ENCODE measurements around the gene MTX3. TPM values are rescaled to one million over a fixed set of nuclear protein-coding genes. Genes with fewer than 3 reads are reported as not detected.

Gene MTX3
- total RNA-seq, 4 donors from 2014 or later, result 5.6 to 7.9 (median 7.4) TPM

DNA sequence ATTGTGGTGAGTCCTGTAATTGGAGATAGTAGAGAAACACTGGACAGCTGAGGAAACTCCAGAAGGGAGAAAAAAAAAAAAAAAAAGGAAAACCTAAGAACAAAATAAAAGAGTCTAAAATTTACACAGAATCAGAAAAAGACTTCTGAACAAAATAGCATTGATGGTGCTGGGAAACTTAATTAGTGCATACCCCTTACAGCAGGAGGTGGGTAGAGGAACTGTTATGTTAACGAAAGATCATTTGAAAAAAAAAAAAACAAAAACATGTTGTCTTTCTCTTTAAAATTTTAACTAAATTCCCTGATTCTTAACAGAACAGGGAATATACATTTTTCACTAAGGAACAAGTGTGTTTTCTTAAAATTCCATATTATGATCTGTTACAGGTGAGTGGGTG, 11.6 kb upstream of the MTX3 start:
- no peak for DNase-seq
- in situ Hi-C loops (cut with MboI; ENCODE audit: low pct_ligation_motif_present in 1 of 4, low pct_unique_long_range_greater_than_20kb in 1 of 4, low sequenced_read_pairs in 3 of 4), result no loop called here
- Histone ChIP-seq H3K27me3 (no peaks in the 10 kb centered on the region), H3K27ac (no peak overlapping the region), H3K4me3 (no peak overlapping the region), H3K9me3 (no peaks in the 10 kb centered on the region), H3K36me3 (no peaks in the 10 kb centered on the region), H3K4me1 (no peaks in the 10 kb centered on the region)
- TF ChIP-seq POLR2AphosphoS5 (IDR thresholded peaks at IDR 0.05), result no peak
- TF ChIP-seq POLR2A (IDR thresholded peaks at IDR 0.05), result no peak
- TF ChIP-seq, protein P1, sequence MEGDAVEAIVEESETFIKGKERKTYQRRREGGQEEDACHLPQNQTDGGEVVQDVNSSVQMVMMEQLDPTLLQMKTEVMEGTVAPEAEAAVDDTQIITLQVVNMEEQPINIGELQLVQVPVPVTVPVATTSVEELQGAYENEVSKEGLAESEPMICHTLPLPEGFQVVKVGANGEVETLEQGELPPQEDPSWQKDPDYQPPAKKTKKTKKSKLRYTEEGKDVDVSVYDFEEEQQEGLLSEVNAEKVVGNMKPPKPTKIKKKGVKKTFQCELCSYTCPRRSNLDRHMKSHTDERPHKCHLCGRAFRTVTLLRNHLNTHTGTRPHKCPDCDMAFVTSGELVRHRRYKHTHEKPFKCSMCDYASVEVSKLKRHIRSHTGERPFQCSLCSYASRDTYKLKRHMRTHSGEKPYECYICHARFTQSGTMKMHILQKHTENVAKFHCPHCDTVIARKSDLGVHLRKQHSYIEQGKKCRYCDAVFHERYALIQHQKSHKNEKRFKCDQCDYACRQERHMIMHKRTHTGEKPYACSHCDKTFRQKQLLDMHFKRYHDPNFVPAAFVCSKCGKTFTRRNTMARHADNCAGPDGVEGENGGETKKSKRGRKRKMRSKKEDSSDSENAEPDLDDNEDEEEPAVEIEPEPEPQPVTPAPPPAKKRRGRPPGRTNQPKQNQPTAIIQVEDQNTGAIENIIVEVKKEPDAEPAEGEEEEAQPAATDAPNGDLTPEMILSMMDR (IDR thresholded peaks at IDR 0.05), result no peak
- no peak for TF ChIP-seq EP300 (IDR thresholded peaks at IDR 0.05; ENCODE audit: low read depth)
- intact Hi-C loops (cut with DNase I; ENCODE audit: low total_unique reads), result no loop called here
- WGBS, 2 donors (ENCODE audit: low coverage in 1 of 2), result 97 to 100% methylated on average over 1 of the region's 1 CpG

DNA sequence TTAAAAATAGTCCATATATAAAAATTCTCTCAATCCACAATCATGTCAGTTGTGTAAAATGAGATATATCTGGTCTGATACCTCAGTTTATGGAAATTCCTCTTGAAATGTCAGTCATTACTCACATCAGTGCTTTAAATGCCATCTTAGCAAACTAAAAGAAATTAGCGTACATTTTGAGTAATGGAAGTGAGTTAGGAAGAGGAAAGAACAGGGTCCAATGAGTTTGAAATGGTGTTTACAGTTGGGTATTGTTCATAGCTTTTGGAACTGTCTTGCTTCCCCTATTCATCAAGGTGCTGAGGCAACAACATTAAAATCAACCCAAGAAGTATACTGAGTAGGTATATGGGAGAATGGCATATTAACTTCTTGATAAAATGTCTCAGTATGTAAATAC, 8.7 kb upstream of the MTX3 start:
- Histone ChIP-seq H3K27me3 (peaks cover 8% of the 10 kb centered on the region), H3K36me3 (no peaks in the 10 kb centered on the region), H3K27ac (no peak overlapping the region), H3K9me3 (no peaks in the 10 kb centered on the region), H3K4me3 (no peak overlapping the region), H3K4me1 (no peaks in the 10 kb centered on the region)
- intact Hi-C loops (cut with DNase I; ENCODE audit: low total_unique reads), result no loop called here
- in situ Hi-C loops (cut with MboI; ENCODE audit: low pct_ligation_motif_present in 1 of 4, low pct_unique_long_range_greater_than_20kb in 1 of 4, low sequenced_read_pairs in 3 of 4), result no loop called here
- DNase-seq, result no peak
- TF ChIP-seq POLR2A (IDR thresholded peaks at IDR 0.05), result no peak
- TF ChIP-seq, protein P1 (IDR thresholded peaks at IDR 0.05), result no peak
- no peak for TF ChIP-seq EP300 (IDR thresholded peaks at IDR 0.05; ENCODE audit: low read depth)
- TF ChIP-seq POLR2AphosphoS5 (IDR thresholded peaks at IDR 0.05), result no peak
- WGBS, 2 donors (ENCODE audit: low coverage in 1 of 2), result 89 to 100% methylated on average over 1 of the region's 1 CpG

DNA sequence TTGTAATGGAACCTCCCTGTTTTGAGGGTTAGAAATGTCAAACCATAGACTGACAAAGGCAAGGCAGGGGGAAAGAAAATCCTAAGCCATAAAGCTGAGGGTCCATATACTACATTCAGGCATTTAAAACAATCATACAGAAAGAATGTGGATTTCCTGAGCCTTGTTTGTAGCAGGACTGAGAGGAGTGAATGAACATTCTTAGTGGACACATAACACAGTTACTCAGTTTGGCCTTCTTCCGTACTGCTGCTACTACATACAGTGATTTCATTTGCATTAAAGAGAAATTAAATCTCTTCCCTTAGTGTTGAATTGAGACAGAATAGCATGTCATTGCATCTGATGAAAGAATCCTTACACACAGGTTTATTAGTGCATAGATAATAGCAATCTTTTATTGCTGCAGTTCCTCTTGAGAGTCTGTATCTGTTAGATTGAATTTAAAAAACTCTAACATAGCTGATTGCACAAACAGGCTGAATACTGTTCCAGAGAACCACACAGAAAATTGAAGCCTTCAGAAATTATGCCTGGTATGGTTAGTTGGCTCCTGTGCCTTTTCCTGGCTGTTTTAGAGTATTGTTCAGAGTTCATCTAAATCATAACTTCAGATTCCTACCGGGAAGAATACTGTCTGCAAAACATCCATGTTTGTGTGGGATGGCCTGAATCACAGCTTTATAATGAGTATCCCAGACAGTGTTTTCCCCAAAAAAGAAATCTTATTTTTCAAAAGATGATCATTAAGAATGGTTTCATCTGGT, 2.0 kb upstream of the MTX3 start:
- peaks cover 0 to 16% (median 10%) of the 10 kb centered on the region in 4 donors for H3K4me1 ChIP-seq
- in situ Hi-C loops (cut with MboI; ENCODE audit: low pct_ligation_motif_present in 1 of 4, low pct_unique_long_range_greater_than_20kb in 1 of 4, low sequenced_read_pairs in 3 of 4), result no loop called here
- TF ChIP-seq EP300 (IDR thresholded peaks at IDR 0.05; ENCODE audit: low read depth) (no peak), POLR2A (IDR thresholded peaks at IDR 0.05) (no peak), POLR2AphosphoS5 (IDR thresholded peaks at IDR 0.05) (no peak)
- TF ChIP-seq, protein P1 (IDR thresholded peaks at IDR 0.05), result no peak
- H3K4me3 ChIP-seq, result no peak overlapping the region
- H3K9me3 ChIP-seq, result no peaks in the 10 kb centered on the region
- H3K27me3 ChIP-seq, result peaks cover 12% of the 10 kb centered on the region
- H3K27ac ChIP-seq, result no peak overlapping the region
- DNase-seq, result no peak
- intact Hi-C loops (cut with DNase I; ENCODE audit: low total_unique reads), result no loop called here
- peaks cover 0 to 10% (median 4%) of the 10 kb centered on the region in 4 donors for H3K36me3 ChIP-seq
- 85 to 92% methylated on average over 1 to 2 of the region's 2 CpGs for WGBS, 2 donors (ENCODE audit: low coverage in 1 of 2)

DNA sequence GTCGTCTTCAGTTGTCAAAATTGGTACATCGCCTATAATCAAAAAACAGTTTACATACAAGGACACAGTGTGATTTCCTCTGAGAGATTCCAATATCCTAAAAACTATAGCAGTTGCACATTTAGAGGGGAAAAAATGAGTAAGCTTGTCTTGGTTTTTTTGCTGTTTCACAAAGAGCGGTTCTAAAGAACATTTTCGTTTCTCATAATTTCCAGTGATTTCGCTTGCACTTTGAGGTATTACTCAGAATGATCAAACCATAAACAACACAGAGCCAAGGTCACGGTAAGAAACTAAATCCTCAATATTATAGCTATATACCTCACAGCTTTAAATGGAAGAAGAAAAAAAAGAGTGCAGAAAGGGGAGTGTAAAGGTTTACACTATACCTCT, 861 bp downstream of the MTX3 start:
- Histone ChIP-seq H3K9me3 (no peaks in the 10 kb centered on the region), H3K36me3 (peaks cover 0 to 32% (median 7%) of the 10 kb centered on the region in 4 donors), H3K27me3 (peaks cover 9% of the 10 kb centered on the region), H3K4me3 (peak overlapping the region in 3 of 4 donors; percentile 65 to 94 (median 84)), H3K27ac (peak overlapping the region; percentile 74 to 86 (median 80)), H3K4me1 (peaks cover 0 to 16% (median 10%) of the 10 kb centered on the region in 4 donors)
- TF ChIP-seq POLR2A (IDR thresholded peaks at IDR 0.05) (no peak), EP300 (IDR thresholded peaks at IDR 0.05; ENCODE audit: low read depth) (no peak), POLR2AphosphoS5 (IDR thresholded peaks at IDR 0.05) (no peak)
- TF ChIP-seq, protein P1 (IDR thresholded peaks at IDR 0.05), result no peak
- in situ Hi-C loops (cut with MboI; ENCODE audit: low pct_ligation_motif_present in 1 of 4, low pct_unique_long_range_greater_than_20kb in 1 of 4, low sequenced_read_pairs in 3 of 4) (no loop called here), intact Hi-C loops (cut with DNase I; ENCODE audit: low total_unique reads) (no loop called here)
- 60 to 76% methylated on average over 6 of the region's 6 CpGs for WGBS, 2 donors (ENCODE audit: low coverage in 1 of 2)
- no peak for DNase-seq
